AG04450 (cell line): ENCODE results near the gene KRT6A. TPM values are rescaled to one million over a fixed set of nuclear protein-coding genes. Genes with fewer than 3 reads are reported as not detected.

ENCODE experiments used
- CTCF ChIA-PET: fragments of 300-600, 350-600 bp; formaldehyde crosslinking; extraction: SDS; loops from one replicate; lab custom pipeline; 2022; ENCODE audit warnings: antibody characterized with exemption, inconsistent platforms; lab: Charles Lee
- POLR2A ChIA-PET: fragments of 350-600 bp; formaldehyde crosslinking; extraction: SDS; loops from one replicate; lab custom pipeline; 2021; ENCODE audit warnings: antibody characterized with exemption, inconsistent platforms; lab: Yijun Ruan, JAX
- DNase-seq: peaks from one replicate; pipeline ENCODE4 v3.0.0-alpha.2; 2011; ENCODE audit warnings: low read depth, low spot score
- H3K27ac ChIP-seq: one replicate; pipeline ENCODE4 v1.5.1; 2012; ENCODE audit warnings: low read depth, low read length, control low read depth
- H3K27me3 ChIP-seq: one replicate; pipeline ENCODE4 v1.6.0; 2012; ENCODE audit warnings: low read length; ENCODE audit not compliant: control insufficient read depth, insufficient read depth
- H3K4me3 ChIP-seq: 2 replicates; pipeline ENCODE4 v1.5.1; 2011; ENCODE audit warnings: mild to moderate bottlenecking, low read depth, low read length, control low read depth
- H3K9me3 ChIP-seq: 2 replicates; pipeline ENCODE4 v1.5.1; 2012; ENCODE audit warnings: low read length; ENCODE audit not compliant: control insufficient read depth, insufficient read depth
- CTCF ChIP-seq: IDR thresholded peaks from 2 replicates; pipeline ENCODE4 v1.5.1; 2011; ENCODE audit warnings: low read depth, low read length, control low read depth, inconsistent platforms
- polyA plus RNA-seq: library from polyadenylated mRNA; depleted of rRNA; stranded (reverse); fragments of >200 nt; gene quantifications from 2 replicates; pipeline ENCODE4 v1.2.3, GENCODE V29; 2011

Gene KRT6A
- polyA plus RNA-seq, 1 experiment: not detected

GRCh38 chr12:52515319-52515646 is 22.2 kb upstream of the KRT6A start:
- ChIA-PET CTCF (no interaction called here), POLR2A (no interaction called here)
- H3K9me3 ChIP-seq: no peaks in the 10 kb centered on the region; the same call in 1 of the 2 replicates
- DNase-seq: no peak
- TF ChIP-seq CTCF: no peak
- no peak overlapping the region for H3K4me3 ChIP-seq
- H3K27ac ChIP-seq: no peak overlapping the region
- peaks cover 6% of the 10 kb centered on the region for H3K27me3 ChIP-seq

GRCh38 chr12:52514471-52515318 is 21.6 kb upstream of the KRT6A start:
- POLR2A ChIA-PET: no interaction called here
- Histone ChIP-seq H3K27ac (no peak overlapping the region), H3K4me3 (no peak overlapping the region), H3K9me3 (no peaks in the 10 kb centered on the region; the same call in 1 of the 2 replicates), H3K27me3 (peaks cover 6% of the 10 kb centered on the region)
- CTCF ChIA-PET: no interaction called here
- no peak for TF ChIP-seq CTCF
- DNase-seq: no peak

- Histone ChIP-seq H3K27ac (no peak overlapping the region), H3K4me3 (no peak overlapping the region), H3K9me3 (no peaks in the 10 kb centered on the region), H3K27me3 (peaks cover 6% of the 10 kb centered on the region)
- no peak for DNase-seq
- TF ChIP-seq CTCF: no peak
- ChIA-PET POLR2A (no interaction called here), CTCF (no interaction called here)
Observed at GRCh38 chr12:52513736-52514135, 20.7 kb upstream of the KRT6A start.

- CTCF ChIA-PET: interaction anchor here (1.6 to 5.0 kb wide), 3 partner anchors 135 to 363 kb away, joined by 3 to 38 read pairs (median 15); no protein-coding TSS in a partner anchor
- no peak for TF ChIP-seq CTCF
- POLR2A ChIA-PET: no interaction called here
Observed at GRCh38 chr12:52508211-52508610, 15.2 kb upstream of the KRT6A start.

GRCh38 chr12:52506858-52507715 is 14.0 kb upstream of the KRT6A start:
- Histone ChIP-seq H3K27me3 (peaks cover 7% of the 10 kb centered on the region), H3K27ac (no peak overlapping the region), H3K9me3 (no peaks in the 10 kb centered on the region), H3K4me3 (no peak overlapping the region)
- CTCF ChIA-PET: interaction anchor here (0.5 to 5.0 kb wide), 6 partner anchors 10 to 1489 kb away, joined by 3 to 38 read pairs (median 4); no protein-coding TSS in a partner anchor
- POLR2A ChIA-PET: no interaction called here
- peak; percentile 24 for DNase-seq
- TF ChIP-seq CTCF: peak; percentile 71

More at GRCh38 chr12:52508211-52508610, 15.2 kb upstream of the KRT6A start:
- Histone ChIP-seq H3K9me3 (no peaks in the 10 kb centered on the region), H3K4me3 (no peak overlapping the region), H3K27me3 (peaks cover 7% of the 10 kb centered on the region), H3K27ac (no peak overlapping the region)
- no peak for DNase-seq
